Activated CD8-positive, alpha-beta T cell treated with anti-CD3 and anti-CD28 coated beads for 36 hours (primary cell): ENCODE results near the gene UBAC2. TPM values are rescaled to one million over a fixed set of nuclear protein-coding genes. Genes with fewer than 3 reads are reported as not detected.
A peak's percentile ranks its signal among the peaks of the same experiment; 100 is the strongest.

Experiments used
- ATAC-seq: fragments of 200-7000 bp; cut with Tn5 transposase; one replicate; pipeline ENCODE4 v1.10.0; 2021; ENCODE audit warnings: mild to moderate bottlenecking, moderate library complexity
- CTCF ChIA-PET: fragments of 350-600 bp; sonication (Branson Sonifier 250); formaldehyde crosslinking; loops from one replicate; lab custom pipeline; 2021; ENCODE audit warnings: antibody characterized with exemption; lab: Charles Lee
- POLR2A ChIA-PET: fragments of 350-600 bp; sonication (Branson Sonifier 250); formaldehyde crosslinking; loops from one replicate; lab custom pipeline; 2021; ENCODE audit warnings: antibody characterized with exemption; lab: Charles Lee
- DNase-seq: peaks from one replicate; pipeline ENCODE4 v3.0.0-alpha.2; 2020
- H3K27ac Mint-ChIP-seq: one replicate; pipeline ENCODE4 v1.8.0; 2021; ENCODE audit warnings: mild to moderate bottlenecking, mixed read lengths
- H3K27me3 Mint-ChIP-seq: one replicate; pipeline ENCODE4 v1.8.0; 2021; ENCODE audit warnings: mixed read lengths
- H3K36me3 Mint-ChIP-seq: one replicate; pipeline ENCODE4 v1.8.0; 2021; ENCODE audit warnings: low read depth, mixed read lengths
- H3K4me1 Mint-ChIP-seq: one replicate; pipeline ENCODE4 v1.8.0; 2021; ENCODE audit warnings: low read depth, mixed read lengths
- H3K4me3 Mint-ChIP-seq: one replicate; pipeline ENCODE4 v1.8.0; 2021; ENCODE audit warnings: mild to moderate bottlenecking, moderate library complexity, mixed read lengths
- H3K9me3 Mint-ChIP-seq: one replicate; pipeline ENCODE4 v1.8.0; 2021; ENCODE audit warnings: mixed read lengths
- CTCF ChIP-seq: fragments of 200-600 bp; IDR thresholded peaks from one replicate; pipeline ENCODE4 v1.8.0; 2022; ENCODE audit warnings: antibody characterized with exemption, mild to moderate bottlenecking
- intact Hi-C: fragments of 100-400 bp; cut with micrococcal nuclease; formaldehyde crosslinking; loops from one replicate; pipeline ENCODE4 v1.10.0; 2022
- total RNA-seq, 2 experiments: library from RNA; stranded (reverse); gene quantifications; one replicate each; pipeline ENCODE4 v1.2.3, GENCODE V29; 2021

The UBAC2 gene
- total RNA-seq, 2 experiments from 2014 or later: 63.7 to 68.4 TPM

DNA sequence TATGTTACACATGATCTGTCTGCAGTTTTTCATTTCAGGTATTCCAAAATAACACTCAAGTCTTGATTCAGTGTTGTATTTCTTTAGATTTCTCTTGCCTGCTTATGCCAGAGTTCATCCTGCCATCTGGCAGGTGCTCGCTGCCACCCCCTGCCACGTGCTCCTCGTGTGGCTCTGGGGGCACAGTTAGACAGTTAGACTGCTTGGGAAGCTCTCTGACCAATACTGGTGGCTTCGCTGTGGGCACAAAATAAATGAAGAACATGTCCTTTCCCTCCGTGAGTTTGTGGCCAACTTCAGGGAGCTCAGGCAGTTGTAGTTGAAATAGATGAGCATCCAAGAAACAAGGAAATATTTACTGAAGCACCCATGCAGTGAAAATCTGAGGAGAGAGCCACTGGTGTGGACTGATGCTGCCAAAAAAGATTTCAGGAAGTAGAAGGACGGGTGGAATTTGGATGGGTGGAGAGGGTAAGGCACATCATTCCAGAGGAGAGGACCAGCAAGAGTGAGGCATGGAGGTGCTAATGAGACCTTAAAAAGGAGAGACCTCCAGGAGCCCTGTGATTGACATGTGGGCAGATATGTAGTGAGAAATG lies 144.1 kb downstream of the UBAC2 start:
- H3K9me3 Mint-ChIP-seq: no peaks in the 10 kb centered on the region
- DNase-seq: no peak
- H3K36me3 Mint-ChIP-seq: peaks cover 49% of the 10 kb centered on the region
- intact Hi-C loops: no loop called here
- no peak for ATAC-seq
- H3K27ac Mint-ChIP-seq: peak overlapping the region; percentile 26
- H3K27me3 Mint-ChIP-seq: no peaks in the 10 kb centered on the region
- peaks cover 50% of the 10 kb centered on the region for H3K4me1 Mint-ChIP-seq
- CTCF ChIA-PET: interaction anchor here (0.6 to 1.4 kb wide), 3 partner anchors 10 to 168 kb away, joined by 3 to 6 read pairs (median 3); no protein-coding TSS in a partner anchor
- no peak overlapping the region for H3K4me3 Mint-ChIP-seq
- TF ChIP-seq CTCF: no peak
- POLR2A ChIA-PET: interaction anchor here (1.1 kb wide), 1 partner anchor 9 kb away, joined by 3 read pairs; no protein-coding TSS in a partner anchor

DNA sequence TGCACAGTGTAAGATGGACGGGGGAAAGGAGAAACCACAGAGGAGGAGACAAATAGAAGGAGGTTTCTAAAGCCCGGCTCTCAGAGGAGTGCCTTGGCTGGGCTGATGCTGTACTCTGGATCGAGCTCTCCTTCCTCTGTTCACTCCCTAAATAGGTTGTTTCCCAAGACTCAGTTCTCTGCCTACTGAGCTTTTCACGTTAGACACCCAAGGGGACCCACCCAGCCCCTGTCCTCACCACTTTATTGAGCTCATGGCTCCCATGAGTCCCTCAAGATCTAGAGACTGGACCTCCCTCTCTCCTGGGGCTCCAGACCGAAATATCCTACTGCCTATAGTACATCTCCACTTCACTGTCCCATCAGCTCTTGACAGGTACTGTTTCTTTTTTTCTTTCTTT lies 144.7 kb downstream of the UBAC2 start:
- Mint-ChIP-seq H3K4me3 (no peak overlapping the region), H3K4me1 (peaks cover 47% of the 10 kb centered on the region), H3K36me3 (peaks cover 50% of the 10 kb centered on the region), H3K9me3 (no peaks in the 10 kb centered on the region), H3K27ac (peak overlapping the region; percentile 26), H3K27me3 (no peaks in the 10 kb centered on the region)
- intact Hi-C loops: no loop called here
- ChIA-PET POLR2A (interaction anchor here (1.1 kb wide), 2 partner anchors 9 to 10 kb away, joined by 3 to 4 read pairs; no protein-coding TSS in a partner anchor), CTCF (no interaction called here)
- ATAC-seq (no peak), DNase-seq (no peak)
- no peak for TF ChIP-seq CTCF

GRCh38 chr13:99346335-99347042 lies 145.8 kb downstream of the UBAC2 start:
- Mint-ChIP-seq H3K36me3 (peaks cover 40% of the 10 kb centered on the region), H3K4me1 (peaks cover 46% of the 10 kb centered on the region), H3K27me3 (no peaks in the 10 kb centered on the region), H3K4me3 (no peak overlapping the region), H3K27ac (peak overlapping the region; percentile 27), H3K9me3 (no peaks in the 10 kb centered on the region)
- intact Hi-C loops: no loop called here
- no peak for ATAC-seq
- no peak for TF ChIP-seq CTCF
- POLR2A ChIA-PET: interaction anchor here (1.1 kb wide), 1 partner anchor 11 kb away, joined by 4 read pairs; no protein-coding TSS in a partner anchor
- DNase-seq: no peak
- CTCF ChIA-PET: interaction anchor here (0.7 to 1.4 kb wide), 2 partner anchors 47 to 160 kb away, joined by 3 read pairs; no protein-coding TSS in a partner anchor

DNA sequence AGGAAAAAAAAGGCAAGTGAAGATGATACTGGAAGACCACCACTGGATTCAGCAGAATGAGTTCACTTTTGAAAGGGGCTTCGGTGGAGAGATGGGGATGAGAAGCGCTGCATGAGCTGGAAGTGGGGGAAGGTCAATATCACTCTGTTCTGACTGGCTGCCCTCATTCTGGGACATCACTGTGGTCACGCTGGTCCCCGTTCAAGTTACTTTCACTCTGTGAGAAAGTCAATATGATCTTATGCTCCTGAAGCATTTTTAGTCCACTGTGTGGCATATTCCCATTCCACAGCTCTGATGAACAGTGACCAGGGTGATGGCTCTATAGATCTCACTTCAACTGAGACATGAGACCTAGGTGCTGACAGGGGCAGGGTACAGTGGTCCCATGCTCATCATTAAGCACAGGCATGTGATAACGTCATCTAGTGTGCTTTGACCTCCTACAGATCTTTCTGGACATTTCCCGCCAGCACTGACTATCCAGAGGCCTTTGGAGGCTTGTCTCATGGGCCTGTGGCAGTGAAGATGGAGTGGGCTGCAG lies 146.8 kb downstream of the UBAC2 start:
- Mint-ChIP-seq H3K9me3 (no peaks in the 10 kb centered on the region), H3K27me3 (no peaks in the 10 kb centered on the region), H3K4me3 (no peak overlapping the region), H3K36me3 (peaks cover 43% of the 10 kb centered on the region), H3K4me1 (peaks cover 50% of the 10 kb centered on the region), H3K27ac (no peak overlapping the region)
- ATAC-seq: no peak
- no peak for TF ChIP-seq CTCF
- CTCF ChIA-PET: interaction anchor here (1.1 to 1.8 kb wide), 4 partner anchors 12 to 89 kb away, joined by 3 to 9 read pairs (median 4); no protein-coding TSS in a partner anchor
- POLR2A ChIA-PET: no interaction called here
- intact Hi-C loops: no loop called here
- no peak for DNase-seq
